B cell (primary cell): ENCODE measurements around the gene RASGRF2.

Experiments
- EZH2 ChIP-seq: IDR thresholded peaks from 2 replicates; pipeline ENCODE4 v1.6.1; 2012; ENCODE audit warnings: borderline replicate concordance, low read depth, mild to moderate bottlenecking, moderate library complexity, low read length; ENCODE audit not compliant: insufficient read depth, poor library complexity, severe bottlenecking
- TF ChIP-seq, protein P1 (sequence below): fragments of 200-600 bp; IDR thresholded peaks from one replicate; pipeline ENCODE4 v1.8.0; 2022; ENCODE audit warnings: antibody characterized with exemption, mild to moderate bottlenecking

DNA sequence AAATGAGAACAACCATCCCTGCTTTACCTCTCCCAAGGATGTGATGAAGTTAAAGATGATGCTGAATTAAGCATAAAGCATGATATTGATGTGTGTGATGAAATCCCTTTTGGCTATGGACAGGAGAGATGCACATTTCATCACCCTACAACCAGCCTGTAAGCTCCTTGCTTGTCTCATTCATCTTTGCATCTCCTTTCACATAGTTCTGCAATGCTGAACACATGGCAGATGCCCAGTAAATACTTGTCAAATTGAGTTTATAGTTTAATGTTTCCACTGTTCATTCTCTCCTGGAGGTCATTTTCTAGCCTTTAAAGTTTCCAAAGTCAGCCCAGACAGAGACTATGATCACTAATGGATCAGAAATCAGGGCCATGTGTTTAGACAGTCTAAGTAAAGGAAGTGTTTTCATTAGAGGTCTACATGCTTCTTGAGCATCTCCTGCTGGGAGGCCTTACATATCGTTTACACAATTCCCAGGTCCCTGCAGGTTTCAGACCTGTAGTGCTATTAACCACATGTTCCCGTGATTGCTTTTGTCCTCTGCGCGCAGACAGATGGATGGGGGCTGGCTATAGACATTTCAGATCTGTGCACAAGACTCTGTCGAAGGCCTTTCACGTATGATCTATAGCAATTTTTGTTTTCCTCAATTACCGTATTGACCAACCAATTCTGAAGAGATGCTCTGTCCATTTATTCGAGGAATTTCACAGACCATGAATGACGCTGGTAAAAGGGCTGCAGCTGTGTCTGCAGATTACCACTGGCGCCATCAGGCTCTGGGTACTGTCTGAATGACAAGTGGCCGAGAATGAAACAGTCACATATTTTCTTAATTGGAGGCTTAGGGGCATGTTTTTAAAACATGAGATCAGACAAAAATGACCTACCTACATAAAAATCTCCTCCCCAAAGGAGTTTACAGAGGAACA lies 223.9 kb downstream of the RASGRF2 start:
- TF ChIP-seq, protein P1, sequence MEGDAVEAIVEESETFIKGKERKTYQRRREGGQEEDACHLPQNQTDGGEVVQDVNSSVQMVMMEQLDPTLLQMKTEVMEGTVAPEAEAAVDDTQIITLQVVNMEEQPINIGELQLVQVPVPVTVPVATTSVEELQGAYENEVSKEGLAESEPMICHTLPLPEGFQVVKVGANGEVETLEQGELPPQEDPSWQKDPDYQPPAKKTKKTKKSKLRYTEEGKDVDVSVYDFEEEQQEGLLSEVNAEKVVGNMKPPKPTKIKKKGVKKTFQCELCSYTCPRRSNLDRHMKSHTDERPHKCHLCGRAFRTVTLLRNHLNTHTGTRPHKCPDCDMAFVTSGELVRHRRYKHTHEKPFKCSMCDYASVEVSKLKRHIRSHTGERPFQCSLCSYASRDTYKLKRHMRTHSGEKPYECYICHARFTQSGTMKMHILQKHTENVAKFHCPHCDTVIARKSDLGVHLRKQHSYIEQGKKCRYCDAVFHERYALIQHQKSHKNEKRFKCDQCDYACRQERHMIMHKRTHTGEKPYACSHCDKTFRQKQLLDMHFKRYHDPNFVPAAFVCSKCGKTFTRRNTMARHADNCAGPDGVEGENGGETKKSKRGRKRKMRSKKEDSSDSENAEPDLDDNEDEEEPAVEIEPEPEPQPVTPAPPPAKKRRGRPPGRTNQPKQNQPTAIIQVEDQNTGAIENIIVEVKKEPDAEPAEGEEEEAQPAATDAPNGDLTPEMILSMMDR: no peak
- no peak for TF ChIP-seq EZH2
